Measurements from ENCODE around the gene GPN3. TPM values are rescaled to one million over a fixed set of nuclear protein-coding genes. Genes with fewer than 3 reads are reported as not detected.

The GPN3 gene
- total and polyA plus RNA-seq, 2 of the 8 experiments (the other 6 are each of a cell fraction or from before 2014, with no cell fraction given) = 49.7 to 52.9 TPM

- Histone ChIP-seq H3K36me3 (ENCODE audit: control insufficient read depth in 2 of 4, insufficient read depth in 4 of 4, low read length in 3 of 4) (peaks cover 5 to 16% (median 14%) of the 10 kb centered on the region in 4 experiments), H3K27ac (ENCODE audit: low read depth, low read length) (no peak overlapping the region), H3K23me2 (ENCODE audit: low read depth, low read length) (peaks cover 4% of the 10 kb centered on the region), H3K4ac (replicated peaks; ENCODE audit: insufficient read length, low read depth, low read length) (no peak overlapping the region), H3K4me3 (ENCODE audit: extremely low read depth in 1 of 4, insufficient read depth in 2 of 4, low read depth in 3 of 4, low read length in 4 of 4) (peak overlapping the region in 3 of 4 experiments; percentile 85 to 96 (median 88); a peak in 7 of 8 replicates), H2AFZ (ENCODE audit: low read length) (no peak overlapping the region), H3K23ac (ENCODE audit: insufficient read length) (no peak overlapping the region), H4K8ac (ENCODE audit: extremely low read depth, insufficient read depth, low read length) (no peak overlapping the region), H4K5ac (ENCODE audit: insufficient read length, low read depth, low read length) (no peak overlapping the region), H2BK5ac (ENCODE audit: low read depth, low read length) (no peak overlapping the region), H3K79me2 (ENCODE audit: control insufficient read depth in 1 of 2, insufficient read depth in 2 of 2, low read length in 2 of 2) (peaks cover 0 to 29% of the 10 kb centered on the region in 2 experiments; a peak in 3 of 4 replicates), H2BK12ac (ENCODE audit: low read depth, low read length) (no peak overlapping the region), H4K20me1 (replicated peaks in 1 of 2; ENCODE audit: control insufficient read depth in 1 of 2, insufficient read depth in 2 of 2, low read length in 2 of 2) (peaks cover 0 to 2% of the 10 kb centered on the region in 2 experiments), H2AK5ac (ENCODE audit: low read depth, low read length) (no peak overlapping the region), H2BK15ac (ENCODE audit: low read length) (no peak overlapping the region), H3K4me1 (replicated peaks in 1 of 4; ENCODE audit: control insufficient read depth in 3 of 4, insufficient read depth in 4 of 4, low read length in 3 of 4) (peaks cover 0 to 7% (median 1%) of the 10 kb centered on the region in 4 experiments; a peak in 3 of 7 replicates), H3K56ac (replicated peaks; ENCODE audit: insufficient read length, low read depth, low read length) (no peak overlapping the region), H4K91ac (replicated peaks; ENCODE audit: insufficient read length, low read length) (no peak overlapping the region), H3K18ac (ENCODE audit: extremely low read depth, low read length) (no peak overlapping the region), H3K9me3 (ENCODE audit: insufficient read depth in 2 of 2, low read depth in 1 of 2, low read length in 1 of 2) (no peaks in the 10 kb centered on the region), H3K27me3 (replicated peaks in 1 of 4; ENCODE audit: control insufficient read depth in 3 of 4, extremely low read depth in 1 of 4, insufficient read depth in 3 of 4, low read length in 3 of 4) (no peaks in the 10 kb centered on the region), H3K4me2 (ENCODE audit: insufficient read depth in 1 of 2, low read depth in 2 of 2, low read length in 2 of 2) (peak overlapping the region; percentile 82 to 94; a peak in 3 of 4 replicates), H3K14ac (ENCODE audit: insufficient read length) (no peak overlapping the region), H2BK120ac (replicated peaks; ENCODE audit: low read depth, low read length) (no peak overlapping the region), H2BK20ac (ENCODE audit: low read length) (no peak overlapping the region), H3K79me1 (ENCODE audit: low read depth, low read length) (peaks cover 4% of the 10 kb centered on the region; the same call in 1 of the 2 replicates), H3K9ac (replicated peaks in 1 of 4; ENCODE audit: extremely low read depth in 1 of 4, low read depth in 3 of 4, low read length in 3 of 4) (peak overlapping the region in 1 of 4 experiments; percentile 84; a peak in 1 of 7 replicates)
- POLR2A ChIA-PET (ENCODE audit: partially characterized antibody) = interaction anchor here (0.6 to 4.2 kb wide), 5 partner anchors 16 to 68 kb away, joined by 3 to 57 read pairs (median 3); partner anchors contain the start of genes ARPC3, RAD9B and VPS29
- CTCF ChIA-PET (ENCODE audit: partially characterized antibody) = interaction anchor here (0.9 to 8.1 kb wide), 2 partner anchors 15 to 135 kb away, joined by 3 to 67 read pairs; partner anchors contain the start of gene ARPC3
- DNase-seq (ENCODE audit: low read depth in 1 of 2, low spot score in 2 of 2) (no peak), FAIRE-seq (no peak)
- WGBS, 2 experiments (ENCODE audit: extremely low coverage in 1 of 2, insufficient coverage in 1 of 2, insufficient read length in 1 of 2, insufficient replicate concordance in 2 of 2, low coverage in 1 of 2, low lambda C conversion rate in 2 of 2, missing lambda C conversion rate in 1 of 2) = 82% methylated on average over 4 of the region's 5 CpGs; no CpG with 5 or more reads in 1 of the 2 experiments
- TF ChIP-seq TCF12 (IDR thresholded peaks at IDR 0.05; ENCODE audit: low read depth, low read length) (no peak), SAP30 (IDR thresholded peaks at IDR 0.05; ENCODE audit: insufficient read depth, insufficient replicate concordance, low read length) (no peak), RAD21 (IDR thresholded peaks at IDR 0.05 in 1 of 2, conservative IDR thresholded peaks at IDR 0.05 in 1 of 2; ENCODE audit: low read depth in 2 of 2, low read length in 2 of 2) (no peak), SIN3A (conservative IDR thresholded peaks at IDR 0.05 in 1 of 2, IDR thresholded peaks at IDR 0.05 in 1 of 2; ENCODE audit: low read depth in 1 of 2, low read length in 2 of 2) (no peak), CBX5 (IDR thresholded peaks at IDR 0.05; ENCODE audit: low read depth, low read length) (no peak), PHF8 (conservative IDR thresholded peaks at IDR 0.05; ENCODE audit: low read depth, low read length) (no peak), BCL11A (IDR thresholded peaks at IDR 0.05; ENCODE audit: low read depth in 2 of 2, low read length in 2 of 2) (no peak), SUZ12 (IDR thresholded peaks at IDR 0.05; ENCODE audit: low read length) (no peak), USF2 (IDR thresholded peaks at IDR 0.05; ENCODE audit: low read length) (no peak), CBX8 (IDR thresholded peaks at IDR 0.05; ENCODE audit: borderline replicate concordance, low read depth, low read length) (no peak), SIX5 (IDR thresholded peaks at IDR 0.05; ENCODE audit: low read depth, low read length) (no peak)
These were observed 1.3 kb downstream of the GPN3 start for GRCh38 chr12:110466791-110467190.

Measured in H1 (cell line).